Renal cortex interstitium (tissue), 11 donors: ENCODE measurements around the gene HOXB2. TPM values are rescaled to one million over a fixed set of nuclear protein-coding genes. Genes with fewer than 3 reads are reported as not detected.

Experiments
- DNase-seq, 11 donors: peaks; one replicate each; pipeline ENCODE4 v3.0.0-alpha.2; 2013; ENCODE audit warnings: low read depth in 9 of 11, low spot score in 4 of 11; ENCODE audit errors: extremely low read depth in 1 of 11
- polyA plus RNA-seq, 3 donors: library from polyadenylated mRNA; unstranded; fragments of 120-200 nt; gene quantifications; one replicate each; pipeline ENCODE4 v1.2.1, GENCODE V29; 2013; ENCODE audit not compliant: insufficient read length in 3 of 3

HOXB2 gene
- polyA plus RNA-seq, 3 donors: 42.7 to 52.5 (median 49.0) TPM

DNA sequence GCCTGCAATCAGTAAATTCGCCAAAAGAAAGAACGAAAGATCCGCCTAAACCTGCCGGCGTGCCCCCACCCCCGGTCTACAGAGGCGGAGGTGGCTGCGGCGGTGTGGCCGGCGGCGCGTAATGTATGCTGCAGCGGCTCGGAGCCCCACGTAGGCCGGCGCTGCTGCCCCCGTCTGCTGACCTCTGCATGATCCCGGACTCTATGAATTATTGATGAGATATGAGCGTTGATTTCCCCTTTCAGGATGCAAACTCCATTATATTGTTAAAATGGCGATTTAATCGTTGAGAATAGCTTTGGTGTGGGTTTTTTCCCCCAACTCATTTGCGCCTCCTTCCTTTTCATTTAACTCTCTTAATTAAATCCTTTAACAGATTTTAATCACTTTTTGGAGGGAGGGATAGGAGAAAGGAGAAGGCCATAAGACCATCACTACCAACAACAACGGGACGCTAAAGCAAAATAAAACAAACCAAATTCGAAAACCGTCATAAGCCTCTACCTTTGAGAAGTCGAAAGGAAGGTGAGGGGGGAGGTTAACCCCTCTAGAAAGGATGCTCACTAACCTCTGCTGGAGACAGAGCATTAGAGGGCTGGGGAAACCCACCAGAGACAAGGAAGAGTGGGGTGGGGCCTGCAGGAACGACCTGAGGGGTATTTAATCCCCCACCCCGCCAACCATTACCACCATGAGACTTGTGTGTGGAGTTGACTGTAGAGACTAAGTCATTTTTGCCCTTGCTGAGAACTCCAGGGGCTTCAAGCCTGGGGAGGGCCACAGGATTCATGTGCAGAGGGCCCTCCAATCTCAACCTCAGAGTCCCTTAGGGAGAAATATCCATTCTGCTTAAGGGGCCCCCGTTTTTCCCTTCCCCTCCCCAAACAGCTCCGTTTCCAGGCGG lies 41.7 kb upstream of the HOXB2 start:
- DNase-seq: no peak

DNA sequence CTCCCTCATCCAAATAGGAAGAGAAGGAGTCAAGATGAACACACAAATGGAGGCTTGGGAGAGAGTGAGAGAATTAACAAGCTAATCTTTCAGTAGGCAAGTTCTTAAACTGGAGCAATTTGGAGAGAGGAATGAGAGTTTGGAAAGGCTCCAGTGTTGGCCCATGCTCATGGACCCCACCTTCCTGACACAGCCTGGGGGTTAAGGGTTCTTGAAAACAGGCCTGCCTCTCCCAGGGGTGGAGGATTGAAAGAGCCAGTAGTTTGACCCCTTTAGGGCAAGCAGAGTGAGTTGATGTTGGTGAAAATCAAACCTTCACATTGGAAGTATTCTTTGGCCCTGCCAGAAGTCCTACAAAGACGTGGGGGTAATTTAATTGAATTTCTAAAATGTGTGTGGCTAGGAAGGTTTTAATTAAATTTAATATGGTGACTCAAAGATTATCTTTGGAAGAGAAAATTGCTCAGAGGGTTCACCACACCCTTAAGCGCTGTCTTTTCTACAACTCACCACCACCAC lies 39.4 kb upstream of the HOXB2 start:
- DNase-seq: no peak

DNA sequence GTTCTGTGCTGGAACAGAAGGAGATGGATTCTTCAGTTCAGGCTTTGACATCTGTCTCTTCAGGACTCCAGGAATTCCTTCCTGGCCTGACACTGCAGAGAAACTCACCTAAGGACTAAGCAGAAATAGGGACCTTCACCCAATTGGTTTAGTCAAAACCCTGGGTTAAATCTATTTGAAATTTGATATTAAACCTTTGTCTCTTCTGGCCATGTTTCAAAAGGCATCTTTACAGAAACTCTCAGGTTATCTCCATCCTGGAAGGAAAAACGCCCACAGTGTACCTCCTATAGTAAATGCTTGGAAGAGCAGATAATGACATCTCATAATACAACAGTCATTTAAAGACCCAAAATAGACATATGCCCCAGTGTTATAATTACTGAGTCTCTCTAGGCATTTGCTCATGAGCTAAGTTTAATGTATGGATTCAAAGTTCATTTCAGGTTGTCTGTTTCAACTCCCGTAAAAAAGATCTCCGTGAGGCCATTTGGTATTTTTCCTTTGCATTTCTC lies 38.9 kb upstream of the HOXB2 start:
- no peak for DNase-seq

DNA sequence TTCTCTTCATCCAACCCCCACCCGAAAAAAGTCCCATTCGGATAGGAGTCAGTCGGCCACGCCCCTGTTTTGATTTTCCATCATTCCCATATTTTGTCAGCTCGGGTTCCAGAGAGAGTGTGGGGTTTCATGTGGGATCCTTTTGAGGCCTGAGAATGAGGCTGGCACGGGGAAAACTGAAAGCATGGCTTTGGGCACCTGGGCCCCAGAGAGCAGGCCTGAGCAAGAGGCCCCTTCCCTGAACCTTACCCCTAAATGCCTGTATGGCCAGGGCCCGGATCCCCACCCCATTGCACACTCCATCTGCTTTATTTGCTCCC lies 37.8 kb upstream of the HOXB2 start:
- no peak for DNase-seq

DNA sequence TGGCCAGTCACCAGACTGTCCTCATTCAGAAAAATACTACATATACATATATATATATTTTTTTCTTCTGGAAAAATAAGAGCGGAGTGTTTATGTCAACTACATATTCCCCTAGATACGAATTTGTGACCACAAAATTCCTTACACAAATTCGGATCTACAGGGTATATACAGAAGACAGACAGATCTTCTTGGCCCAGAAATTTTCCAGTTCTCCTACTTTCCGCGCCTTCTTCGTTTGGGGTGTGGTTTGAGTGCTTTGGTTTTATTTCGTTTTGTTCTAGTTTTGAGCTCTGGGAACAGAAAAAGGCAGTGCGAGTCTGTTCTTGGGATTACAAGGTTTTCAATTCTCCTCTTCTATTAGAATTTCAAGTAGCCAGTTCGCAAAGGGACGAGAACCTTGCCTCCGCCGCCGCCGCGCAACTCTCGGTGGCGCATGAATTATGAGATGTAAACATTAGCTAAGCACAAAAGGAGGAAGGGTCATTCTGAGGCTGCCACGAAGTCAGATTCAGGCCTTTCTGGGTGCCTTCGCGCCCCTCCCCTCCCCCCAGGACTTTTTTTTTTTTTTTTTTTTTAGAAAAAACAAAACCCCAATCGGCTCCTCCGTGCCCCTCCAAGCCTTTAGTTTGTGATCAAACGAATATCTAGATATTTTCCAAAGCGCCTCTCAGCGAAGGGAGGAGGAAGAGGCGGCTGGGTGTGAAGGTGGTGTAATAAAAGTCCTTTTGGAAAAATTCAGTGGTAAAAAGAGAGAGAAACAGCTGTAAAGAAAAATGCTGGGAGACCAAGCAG lies 35.0 kb upstream of the HOXB2 start:
- DNase-seq: no peak

DNA sequence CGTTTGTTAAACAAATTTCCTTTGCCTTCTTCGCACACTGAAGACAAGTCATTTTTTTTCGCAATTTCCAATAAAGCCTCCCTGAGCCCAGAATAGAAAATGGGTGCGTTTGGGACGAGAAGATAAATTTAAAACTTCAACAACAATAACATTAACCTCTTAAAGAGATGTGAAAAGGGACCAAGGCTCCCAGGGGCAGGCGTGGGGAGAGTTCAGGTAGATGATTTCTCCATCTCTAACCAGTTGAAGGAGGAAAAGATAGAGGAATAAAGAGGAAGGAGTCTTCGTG lies 34.5 kb upstream of the HOXB2 start:
- no peak for DNase-seq

DNA sequence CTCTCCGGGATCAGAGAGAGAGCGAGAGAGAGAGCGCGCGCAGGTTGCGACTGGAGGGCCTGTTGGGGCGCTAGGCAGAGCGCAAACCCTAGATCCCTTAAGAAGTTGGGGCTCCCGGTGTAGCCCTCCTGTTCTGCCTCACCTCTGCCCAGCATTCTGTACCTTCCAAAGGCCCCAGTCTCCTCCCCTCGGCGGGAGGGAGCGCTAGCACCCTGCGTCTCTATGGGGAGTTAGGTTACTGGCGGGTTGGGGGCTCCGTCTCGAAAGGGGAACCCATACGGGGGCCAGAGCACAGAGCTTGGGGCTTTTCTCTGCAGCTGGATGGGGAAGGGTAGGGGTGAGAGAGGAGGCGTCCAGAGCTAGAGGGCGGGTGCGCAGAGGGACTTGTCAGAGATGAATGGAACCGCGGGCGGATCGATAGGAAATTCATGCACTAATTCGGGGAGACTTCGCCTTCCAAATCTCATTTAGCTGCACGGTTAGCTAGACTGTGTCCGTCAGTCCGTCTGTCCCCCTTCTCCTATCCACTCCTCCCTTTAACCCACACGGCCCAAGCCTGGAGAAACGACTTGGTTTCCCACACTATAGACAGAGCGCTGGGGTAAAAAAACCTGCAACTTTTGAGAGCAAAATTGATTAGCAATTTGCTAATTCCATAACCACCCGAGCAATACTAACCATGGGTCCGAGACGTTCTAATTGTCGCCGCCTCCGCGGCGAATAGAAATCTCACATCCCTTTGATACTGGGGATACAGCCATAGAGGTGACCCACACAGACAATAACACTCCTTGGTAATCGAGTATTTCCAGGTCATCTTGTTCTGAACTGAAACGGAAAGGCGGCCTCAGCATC lies 33.9 kb upstream of the HOXB2 start:
- no peak for DNase-seq

DNA sequence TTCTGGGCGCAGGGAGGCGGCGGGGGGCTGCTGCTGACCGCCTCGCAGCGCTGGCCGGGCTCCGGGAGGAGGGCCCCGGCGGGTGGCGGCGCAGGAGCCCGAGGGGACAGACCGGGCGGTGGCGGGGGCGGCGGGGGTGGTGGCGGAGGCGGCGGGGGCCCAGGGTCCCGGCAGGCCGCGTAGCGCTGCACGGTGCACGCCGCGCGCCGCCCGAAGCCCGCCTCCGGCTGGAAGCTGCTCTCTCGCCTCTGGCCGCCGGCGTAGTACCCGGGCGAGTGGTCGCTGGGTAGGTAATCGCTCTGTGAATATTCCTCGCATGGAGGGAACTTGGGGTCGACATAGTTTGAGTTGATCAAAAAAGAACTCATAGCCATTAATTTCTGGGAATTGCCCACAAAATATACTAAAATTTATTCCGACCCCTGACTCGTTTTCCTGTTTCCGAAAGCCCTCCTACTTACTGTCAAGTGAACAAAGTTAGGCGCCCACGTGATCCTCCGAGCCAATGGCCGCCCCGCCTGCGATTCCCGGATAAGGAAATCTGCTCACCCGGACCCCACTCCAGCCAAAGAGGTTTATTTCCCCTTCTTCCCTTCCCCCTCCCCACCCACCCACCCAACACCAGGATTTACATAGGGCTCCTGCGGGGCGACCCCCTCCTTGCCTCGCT lies 33.2 kb upstream of the HOXB2 start, which contains the start of gene HOXB4:
Gene HOXB4, minus strand, starts transcription at position 405 of the 670 bp plus-strand sequence. Its CDS starts 31 bp downstream, at position 374.
- DNase-seq: peak in 1 of 11 donors; percentile 85

DNA sequence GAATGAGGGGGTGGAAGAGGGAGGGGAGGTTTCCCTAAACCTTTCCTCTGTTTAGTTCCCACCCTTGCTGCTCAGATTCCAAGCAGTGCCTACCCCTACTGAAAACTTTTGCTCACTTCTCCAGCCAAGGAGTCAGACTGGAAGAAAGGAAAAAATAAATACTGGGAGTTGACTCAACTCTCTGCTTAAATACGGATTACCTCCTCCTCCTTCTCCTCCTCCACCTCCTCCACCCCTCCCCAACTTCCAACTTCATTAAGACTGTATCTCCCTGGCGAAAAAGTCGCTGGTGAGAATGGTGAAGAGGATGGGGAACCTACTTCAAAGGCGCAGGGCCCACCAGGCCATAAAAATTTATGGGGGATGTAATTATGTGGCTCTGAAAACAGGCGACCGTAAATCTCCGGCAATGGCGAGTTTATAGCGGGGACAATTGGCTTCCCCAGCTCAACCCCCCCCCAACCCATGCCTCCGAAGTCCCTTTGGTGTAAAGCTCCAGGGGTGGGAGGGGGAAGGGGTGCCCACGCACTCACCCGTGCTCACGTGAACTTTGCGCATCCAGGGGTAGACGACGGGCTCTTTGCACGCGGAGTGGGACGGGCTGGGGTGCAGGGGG lies 32.5 kb upstream of the HOXB2 start:
- DNase-seq: peak in 9 of 11 donors; percentile 78 to 96 (median 88)

DNA sequence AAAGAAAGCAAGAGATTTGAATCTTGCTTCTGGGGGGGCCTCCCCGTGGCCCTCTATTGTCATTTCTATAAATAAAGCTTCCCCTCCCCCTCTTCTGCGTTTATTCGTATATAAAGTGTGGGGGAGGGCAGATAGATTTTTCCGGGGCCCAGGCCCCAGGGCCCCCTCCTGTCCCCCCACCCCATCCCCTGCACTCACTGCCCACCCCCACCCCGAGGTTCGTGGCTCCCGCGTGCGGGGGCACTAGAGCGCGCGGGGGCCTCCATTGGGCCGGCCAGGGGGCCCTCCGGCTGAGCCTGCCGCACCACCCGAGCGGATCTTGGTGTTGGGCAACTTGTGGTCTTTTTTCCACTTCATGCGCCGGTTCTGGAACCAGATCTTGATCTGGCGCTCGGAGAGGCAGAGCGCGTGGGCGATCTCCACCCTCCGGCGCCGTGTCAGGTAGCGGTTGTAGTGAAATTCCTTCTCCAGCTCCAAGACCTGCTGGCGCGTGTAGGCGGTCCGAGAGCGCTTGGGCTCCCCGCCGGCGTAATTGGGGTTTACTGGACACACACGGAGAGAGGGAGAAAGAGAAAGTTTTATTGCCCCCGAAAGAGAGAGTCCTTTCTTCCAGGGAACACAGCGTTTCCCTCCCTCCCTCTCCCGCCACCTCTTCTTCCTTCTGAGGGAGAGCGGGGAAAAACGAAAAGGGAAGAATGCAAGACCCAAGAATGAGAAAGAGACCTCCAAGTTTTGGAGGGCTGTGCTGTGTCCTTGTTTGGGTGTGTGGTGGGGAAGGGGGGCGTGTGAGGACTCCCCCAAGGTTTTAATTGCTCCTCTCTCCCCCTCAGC lies 31.8 kb upstream of the HOXB2 start:
- DNase-seq: no peak

DNA sequence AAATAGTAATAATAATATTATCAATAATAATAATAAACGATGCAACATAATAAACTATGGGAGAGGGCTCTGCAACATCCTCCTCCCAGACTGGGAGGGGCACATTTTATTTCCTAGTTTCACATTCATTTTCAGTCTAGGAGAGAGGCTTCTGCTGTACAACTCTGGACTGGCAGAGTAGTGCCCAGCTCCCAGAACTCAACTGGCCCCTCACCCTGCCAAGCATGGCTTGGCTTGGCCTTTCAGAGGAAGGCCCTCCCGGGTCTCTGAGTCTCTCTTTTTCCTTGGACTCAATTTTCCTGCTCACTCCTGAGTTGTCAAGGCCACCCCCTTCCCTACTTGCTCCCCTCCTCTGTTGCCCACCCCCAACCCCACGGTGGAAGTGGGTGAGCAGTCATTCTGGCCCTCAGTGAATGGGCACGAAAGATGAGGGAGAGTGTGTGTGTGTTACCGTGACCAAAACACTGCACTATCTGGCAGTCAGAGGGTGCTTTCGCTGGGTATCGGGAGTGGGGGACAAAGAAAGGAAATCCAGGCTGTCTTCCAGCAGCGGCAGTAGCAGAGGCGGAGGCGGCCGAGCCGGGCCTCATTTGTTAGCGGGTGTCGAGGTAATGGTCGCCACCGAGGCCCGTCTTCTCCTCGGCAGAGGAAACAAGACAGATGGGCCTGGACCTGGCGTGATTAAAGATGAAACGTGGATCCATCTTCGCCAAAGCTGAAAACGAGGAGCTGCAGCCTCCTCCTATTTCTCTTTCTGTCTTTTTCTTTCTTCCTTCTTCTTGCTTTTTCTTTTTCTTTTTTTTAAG lies 31.0 kb upstream of the HOXB2 start:
- DNase-seq: no peak

DNA sequence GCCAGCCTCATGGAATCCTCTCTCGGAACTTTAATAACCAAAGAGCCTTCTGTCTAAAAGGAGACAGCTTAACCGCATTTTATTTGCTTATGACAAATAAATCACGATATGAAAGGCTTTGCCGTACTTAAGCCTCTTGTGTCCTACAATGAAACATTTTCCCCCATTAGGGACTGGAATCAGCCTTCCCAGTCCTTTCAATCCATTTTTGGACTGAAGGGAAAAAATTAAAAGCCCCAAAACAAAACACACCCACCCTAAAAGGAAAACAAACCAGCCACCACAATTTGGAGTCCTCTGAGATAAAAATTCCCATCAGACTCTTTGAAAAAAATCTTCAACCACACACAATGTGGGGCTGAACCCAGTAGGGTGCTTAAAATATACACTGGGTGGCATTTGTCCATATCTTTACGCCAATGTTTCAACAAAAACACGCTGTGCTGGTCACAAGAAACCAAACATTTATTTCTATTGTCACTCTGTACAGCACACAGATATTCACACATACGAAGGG lies 30.2 kb upstream of the HOXB2 start:
- no peak for DNase-seq

DNA sequence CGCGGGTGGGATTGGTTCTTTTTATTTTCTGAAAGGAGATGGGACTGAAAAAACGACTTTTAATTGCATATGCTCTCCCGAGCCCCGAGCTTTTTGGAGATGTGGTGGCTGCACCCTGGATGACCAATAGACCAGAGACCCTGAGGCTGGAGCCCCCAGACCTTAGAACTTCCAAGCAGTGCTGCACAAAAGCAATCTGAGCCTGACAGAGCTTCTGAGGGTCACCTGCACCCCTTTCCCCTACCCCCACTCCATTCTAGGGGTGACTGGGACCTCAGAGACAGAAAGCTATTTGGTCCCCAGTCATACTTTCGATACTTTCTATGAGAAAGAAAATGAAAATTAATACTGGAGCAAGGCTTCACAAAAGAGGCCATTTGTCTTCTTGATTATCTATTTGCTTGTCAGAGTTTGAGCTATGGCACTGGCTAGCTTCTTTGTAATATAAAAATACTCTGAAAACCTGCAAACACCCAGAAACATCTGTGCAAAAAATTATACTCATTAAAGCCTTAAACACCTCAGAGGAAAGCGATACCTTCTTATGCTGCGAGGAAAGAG lies 29.7 kb upstream of the HOXB2 start:
- DNase-seq: no peak

DNA sequence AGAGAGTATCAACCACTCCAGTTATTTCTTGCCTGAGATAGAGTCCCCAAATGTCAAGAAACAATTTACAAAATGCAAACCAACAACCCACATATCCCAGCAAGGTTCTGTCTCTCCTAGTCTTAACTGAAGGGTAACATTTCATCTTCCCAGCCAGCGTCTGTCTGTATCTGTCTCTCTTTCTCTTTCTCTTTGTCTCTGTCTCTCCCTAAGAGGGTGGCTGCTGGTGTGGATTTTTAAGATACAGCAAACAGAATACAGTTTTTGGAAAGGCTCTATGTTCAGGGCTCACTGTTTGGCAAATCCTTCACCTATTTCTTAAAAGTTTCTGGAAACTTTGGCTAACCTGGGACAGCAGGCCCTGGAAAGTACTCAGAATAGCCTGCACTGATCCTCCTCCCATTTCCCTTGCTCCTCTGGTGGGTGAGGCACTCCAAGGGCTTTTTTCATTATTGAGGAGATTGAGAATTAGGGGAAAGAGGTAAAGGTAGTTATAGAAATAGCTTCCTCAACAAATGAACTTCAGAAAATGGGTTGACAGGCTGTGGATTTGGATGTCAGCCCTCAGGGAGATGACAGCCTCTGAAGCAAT lies 27.0 kb upstream of the HOXB2 start:
- no peak for DNase-seq

DNA sequence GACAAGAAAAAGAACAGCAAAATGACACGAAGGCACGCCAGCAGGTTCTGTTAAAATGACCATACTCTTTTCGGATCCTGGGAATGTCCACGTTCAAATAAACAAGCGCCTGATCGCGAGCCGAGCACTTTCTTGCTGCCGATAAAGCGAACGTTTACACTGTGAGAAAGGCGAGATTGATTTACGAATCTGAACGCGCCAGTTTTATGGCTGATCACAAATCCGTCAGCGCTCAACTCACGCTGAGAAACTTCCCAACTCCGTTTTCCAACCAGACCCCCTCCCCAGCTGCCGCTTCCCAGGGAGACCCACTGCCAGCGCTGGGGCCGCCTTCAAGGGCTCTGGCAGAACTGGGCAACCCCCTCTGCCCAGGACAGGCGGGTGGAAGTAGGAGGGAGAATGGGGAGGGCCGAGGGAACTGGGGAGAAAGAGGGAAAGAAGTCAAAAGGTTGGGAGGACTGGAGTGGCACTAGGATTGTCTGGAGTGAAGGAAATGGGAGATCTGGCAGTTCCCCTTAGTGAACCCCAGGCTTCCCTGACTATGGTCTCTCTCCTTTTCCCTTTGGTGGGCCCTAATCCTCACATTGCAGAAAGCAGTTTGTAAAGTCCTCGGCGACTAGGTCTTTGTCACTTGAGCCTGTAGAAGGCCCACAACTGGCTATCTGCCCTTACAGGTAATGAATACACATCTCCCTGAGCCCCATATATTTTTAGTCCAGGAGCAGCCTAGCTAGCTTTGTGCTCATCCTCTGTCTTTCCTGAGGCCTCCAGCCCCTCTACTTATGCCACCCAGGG lies 26.3 kb upstream of the HOXB2 start:
- DNase-seq: no peak
